Sigmoid colon (tissue), 7 donors: Measurements from ENCODE around the gene S1PR5. TPM values are rescaled to one million over a fixed set of nuclear protein-coding genes. Genes with fewer than 3 reads are reported as not detected.

Source experiments
- DNase-seq: peaks from one replicate; pipeline ENCODE4 v3.0.0-alpha.2; 2019
- H3K27ac ChIP-seq, 4 donors: fragments of 200-600 bp; sonication (generic); one replicate each; pipeline ENCODE4 v1.5.1; 2016 to 2019; ENCODE audit warnings: mild to moderate bottlenecking in 1 of 4
- H3K27me3 ChIP-seq, 3 donors: fragments of 200-600 bp; sonication (generic); one replicate each; pipeline ENCODE4 v1.5.1; 2019; ENCODE audit warnings: mild to moderate bottlenecking in 1 of 3
- H3K36me3 ChIP-seq, 4 donors: fragments of 200-600 bp; sonication (generic); one replicate each; pipeline ENCODE4 v1.5.1; 2016 to 2019
- H3K4me1 ChIP-seq, 4 donors: fragments of 200-600 bp; sonication (generic); one replicate each; pipeline ENCODE4 v1.5.1; 2017 to 2019
- H3K4me3 ChIP-seq, 4 donors: fragments of 200-600 bp; sonication (generic); one replicate each; pipeline ENCODE4 v1.5.1; 2017 to 2019; ENCODE audit warnings: mild to moderate bottlenecking in 2 of 4, moderate library complexity in 1 of 4
- H3K9me3 ChIP-seq, 4 donors: fragments of 200-600 bp in 3 of 4; sonication (generic) in 3 of 4; one replicate each; pipeline versions ENCODE4 v1.5.1 to v1.6.1; 2013 to 2019
- EP300 ChIP-seq, 4 donors: sonication (generic); formaldehyde crosslinking; IDR thresholded peaks; one replicate each; pipeline ENCODE4 v1.6.1; 2017; ENCODE audit warnings: antibody characterized with exemption in 4 of 4
- POLR2A ChIP-seq, 2 donors: fragments of 450-650 bp; IDR thresholded peaks; one replicate each; pipeline ENCODE4 v1.6.1; 2016; ENCODE audit warnings: antibody characterized with exemption in 2 of 2, mild to moderate bottlenecking in 2 of 2, moderate library complexity in 2 of 2
- POLR2AphosphoS5 ChIP-seq, 4 donors: sonication (generic); formaldehyde crosslinking; IDR thresholded peaks; one replicate each; pipeline ENCODE4 v1.6.1; 2017; ENCODE audit warnings: antibody characterized with exemption in 4 of 4
- WGBS, 2 donors: extraction: QIAGEN DNeasy Blood & Tissue Kit; methylation state at CpG; one replicate each; pipeline ENCODE4 v1.1.7; 2013; 5-methylcytosine and 5-hydroxymethylcytosine counted together
- intact Hi-C: fragments of 100-400 bp; cut with DNase I; formaldehyde crosslinking; loops from one replicate; pipeline ENCODE4 v1.15.1; 2023
- polyA plus RNA-seq, 3 donors: library from polyadenylated mRNA; stranded (reverse); fragments of 200-250 nt; gene quantifications; one replicate each; pipeline ENCODE4 v1.2.3, GENCODE V29; 2013
- total RNA-seq, 4 donors: library from RNA; depleted of rRNA; stranded (reverse); fragments of >200 nt; gene quantifications; one replicate each; pipeline ENCODE4 v1.1.0, GENCODE V29; 2016
- TF ChIP-seq, protein P1 (sequence below), 4 experiments: fragments of 450-650 bp in 3 of 4; fragments of 200-600 bp in 1 of 4; IDR thresholded peaks; one replicate each; pipeline ENCODE4 v1.5.1; 2016 to 2019; ENCODE audit warnings: antibody characterized with exemption in 4 of 4, mild to moderate bottlenecking in 3 of 4, moderate library complexity in 2 of 4
- donor health status: healthy with polysubstance abuse.
- donor health status: Bipolar disorder and iron deficiency.
- donor health status: healthy.

Gene S1PR5
- total and polyA plus RNA-seq, 7 donors = 0.07 TPM; not detected in 6

GRCh38 chr19:10514211-10515145 lies 2.8 kb downstream of the S1PR5 start:
- intact Hi-C loops = no loop called here
- Histone ChIP-seq H3K9me3 (no peaks in the 10 kb centered on the region), H3K27ac (no peak overlapping the region), H3K4me1 (peaks cover 0 to 35% (median 21%) of the 10 kb centered on the region in 4 donors), H3K36me3 (no peaks in the 10 kb centered on the region), H3K27me3 (peaks cover 55 to 100% (median 81%) of the 10 kb centered on the region in 3 donors), H3K4me3 (no peak overlapping the region)
- DNase-seq = no peak
- WGBS, 2 donors = 6 to 7% methylated on average over 107 of the region's 107 CpGs
- TF ChIP-seq POLR2AphosphoS5 (IDR thresholded peaks at IDR 0.05) (no peak), POLR2A (IDR thresholded peaks at IDR 0.05) (no peak), EP300 (IDR thresholded peaks at IDR 0.05) (no peak)
- TF ChIP-seq, protein P1, sequence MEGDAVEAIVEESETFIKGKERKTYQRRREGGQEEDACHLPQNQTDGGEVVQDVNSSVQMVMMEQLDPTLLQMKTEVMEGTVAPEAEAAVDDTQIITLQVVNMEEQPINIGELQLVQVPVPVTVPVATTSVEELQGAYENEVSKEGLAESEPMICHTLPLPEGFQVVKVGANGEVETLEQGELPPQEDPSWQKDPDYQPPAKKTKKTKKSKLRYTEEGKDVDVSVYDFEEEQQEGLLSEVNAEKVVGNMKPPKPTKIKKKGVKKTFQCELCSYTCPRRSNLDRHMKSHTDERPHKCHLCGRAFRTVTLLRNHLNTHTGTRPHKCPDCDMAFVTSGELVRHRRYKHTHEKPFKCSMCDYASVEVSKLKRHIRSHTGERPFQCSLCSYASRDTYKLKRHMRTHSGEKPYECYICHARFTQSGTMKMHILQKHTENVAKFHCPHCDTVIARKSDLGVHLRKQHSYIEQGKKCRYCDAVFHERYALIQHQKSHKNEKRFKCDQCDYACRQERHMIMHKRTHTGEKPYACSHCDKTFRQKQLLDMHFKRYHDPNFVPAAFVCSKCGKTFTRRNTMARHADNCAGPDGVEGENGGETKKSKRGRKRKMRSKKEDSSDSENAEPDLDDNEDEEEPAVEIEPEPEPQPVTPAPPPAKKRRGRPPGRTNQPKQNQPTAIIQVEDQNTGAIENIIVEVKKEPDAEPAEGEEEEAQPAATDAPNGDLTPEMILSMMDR (IDR thresholded peaks at IDR 0.05) = no peak

DNA sequence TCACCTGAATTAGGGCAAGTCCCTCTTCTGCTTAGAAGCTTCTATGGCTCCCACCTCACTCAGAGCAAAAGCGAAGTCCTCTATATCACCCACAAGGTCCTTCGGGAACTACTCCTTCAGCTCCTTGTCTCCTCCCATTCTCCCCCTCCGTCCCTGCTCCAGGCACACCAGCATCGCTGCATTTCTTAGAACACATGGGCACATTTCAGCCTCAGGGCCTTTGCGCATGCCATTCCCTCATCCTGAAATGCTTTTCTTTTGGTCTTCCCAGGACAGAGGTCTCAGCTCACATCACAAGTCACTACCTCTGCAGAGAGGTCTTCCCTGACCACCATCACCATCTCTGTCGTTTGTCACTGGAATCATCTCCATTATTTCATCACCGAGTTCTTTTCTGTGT lies 4.0 kb downstream of the S1PR5 start:
- no peak for DNase-seq
- intact Hi-C loops = no loop called here
- Histone ChIP-seq H3K27ac (no peak overlapping the region), H3K27me3 (peaks cover 50 to 99% (median 78%) of the 10 kb centered on the region in 3 donors), H3K4me3 (no peak overlapping the region), H3K9me3 (no peaks in the 10 kb centered on the region), H3K36me3 (no peaks in the 10 kb centered on the region), H3K4me1 (peaks cover 0 to 30% (median 17%) of the 10 kb centered on the region in 4 donors)
- TF ChIP-seq POLR2A (IDR thresholded peaks at IDR 0.05) (no peak), POLR2AphosphoS5 (IDR thresholded peaks at IDR 0.05) (no peak)
- 79 to 83% methylated on average over 7 of the region's 7 CpGs for WGBS, 2 donors

GRCh38 chr19:10510301-10510802 lies 6.9 kb downstream of the S1PR5 start:
- peaks cover 0 to 14% (median 7%) of the 10 kb centered on the region in 4 donors for H3K4me1 ChIP-seq
- no peak overlapping the region for H3K27ac ChIP-seq
- WGBS, 2 donors = 4 to 6% methylated on average over 15 of the region's 15 CpGs
- no peaks in the 10 kb centered on the region for H3K9me3 ChIP-seq
- no peaks in the 10 kb centered on the region for H3K36me3 ChIP-seq
- intact Hi-C loops = no loop called here
- TF ChIP-seq POLR2AphosphoS5 (IDR thresholded peaks at IDR 0.05) (no peak), EP300 (IDR thresholded peaks at IDR 0.05) (no peak), POLR2A (IDR thresholded peaks at IDR 0.05) (no peak)
- TF ChIP-seq, protein P1 (IDR thresholded peaks at IDR 0.05) = peak in 3 of 4 experiments; percentile 23 to 52 (median 27)
- DNase-seq = no peak
- H3K27me3 ChIP-seq = peaks cover 33 to 70% (median 52%) of the 10 kb centered on the region in 3 donors
- H3K4me3 ChIP-seq = no peak overlapping the region

GRCh38 chr19:10508707-10509106 lies 8.5 kb downstream of the S1PR5 start:
- Histone ChIP-seq H3K36me3 (no peaks in the 10 kb centered on the region), H3K27me3 (peaks cover 16 to 54% (median 36%) of the 10 kb centered on the region in 3 donors), H3K4me3 (no peak overlapping the region), H3K9me3 (no peaks in the 10 kb centered on the region), H3K27ac (no peak overlapping the region), H3K4me1 (peaks cover 0 to 7% (median 3%) of the 10 kb centered on the region in 4 donors)
- WGBS, 2 donors = 70 to 88% methylated on average over 3 of the region's 3 CpGs
- TF ChIP-seq POLR2A (IDR thresholded peaks at IDR 0.05) (no peak), EP300 (IDR thresholded peaks at IDR 0.05) (no peak), POLR2AphosphoS5 (IDR thresholded peaks at IDR 0.05) (no peak)
- TF ChIP-seq, protein P1 (IDR thresholded peaks at IDR 0.05) = no peak
- DNase-seq = no peak
- intact Hi-C loops = no loop called here

- H3K4me1 ChIP-seq = peaks cover 0 to 11% (median 7%) of the 10 kb centered on the region in 4 donors
- H3K4me3 ChIP-seq = no peak overlapping the region
- TF ChIP-seq POLR2AphosphoS5 (IDR thresholded peaks at IDR 0.05) (no peak), POLR2A (IDR thresholded peaks at IDR 0.05) (no peak), EP300 (IDR thresholded peaks at IDR 0.05) (no peak)
- TF ChIP-seq, protein P1 (IDR thresholded peaks at IDR 0.05) = no peak
- no peak for DNase-seq
- 84 to 93% methylated on average over 16 of the region's 16 CpGs for WGBS, 2 donors
- H3K27ac ChIP-seq = no peak overlapping the region
- intact Hi-C loops = no loop called here
- peaks cover 10 to 47% (median 29%) of the 10 kb centered on the region in 3 donors for H3K27me3 ChIP-seq
- H3K36me3 ChIP-seq = no peaks in the 10 kb centered on the region
- H3K9me3 ChIP-seq = no peaks in the 10 kb centered on the region
Observed at GRCh38 chr19:10508036-10508435, 9.2 kb downstream of the S1PR5 start.
